Fibroblast of pulmonary artery (primary cell): ENCODE measurements around the gene CLSTN2.

Experiments
- DNase-seq: peaks from one replicate; pipeline ENCODE4 v3.0.0-alpha.2; 2010; ENCODE audit warnings: low read depth
- H3K4me3 ChIP-seq: replicated peaks from 2 replicates; pipeline ENCODE4 v1.5.1; 2011; ENCODE audit warnings: low read depth, mild to moderate bottlenecking, control low read depth, low read length, moderate library complexity
- CTCF ChIP-seq: IDR thresholded peaks from 2 replicates; pipeline ENCODE4 v1.5.1; 2011; ENCODE audit warnings: mild to moderate bottlenecking, control low read depth, low read length, inconsistent platforms; ENCODE audit errors: missing control alignments

Gene CLSTN2

DNA sequence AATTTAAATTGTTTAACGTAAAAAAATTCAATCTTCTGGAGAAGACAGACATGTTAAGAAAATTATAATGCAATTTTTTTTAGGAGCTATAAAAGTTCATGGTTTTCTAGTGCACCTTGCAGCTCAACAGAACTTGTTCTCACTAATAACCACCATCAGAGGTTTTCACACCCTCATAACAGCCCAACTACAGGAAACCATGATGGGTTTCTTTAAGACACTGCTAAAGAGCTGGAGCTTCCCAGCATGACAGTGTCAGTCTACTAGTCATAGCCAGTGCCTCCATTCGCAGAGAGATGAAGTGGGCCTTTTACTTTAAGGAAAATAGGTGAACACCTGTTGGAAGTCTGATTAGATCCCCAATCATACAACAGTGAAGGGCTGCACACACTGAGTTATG lies 518.8 kb downstream of the CLSTN2 start:
- TF ChIP-seq CTCF, result no peak
- H3K4me3 ChIP-seq, result no peak overlapping the region
- DNase-seq, result no peak

- TF ChIP-seq CTCF, result no peak
- H3K4me3 ChIP-seq, result no peak overlapping the region
- no peak for DNase-seq
Observed at GRCh38 chr3:140455521-140456214, 520.7 kb downstream of the CLSTN2 start.

DNA sequence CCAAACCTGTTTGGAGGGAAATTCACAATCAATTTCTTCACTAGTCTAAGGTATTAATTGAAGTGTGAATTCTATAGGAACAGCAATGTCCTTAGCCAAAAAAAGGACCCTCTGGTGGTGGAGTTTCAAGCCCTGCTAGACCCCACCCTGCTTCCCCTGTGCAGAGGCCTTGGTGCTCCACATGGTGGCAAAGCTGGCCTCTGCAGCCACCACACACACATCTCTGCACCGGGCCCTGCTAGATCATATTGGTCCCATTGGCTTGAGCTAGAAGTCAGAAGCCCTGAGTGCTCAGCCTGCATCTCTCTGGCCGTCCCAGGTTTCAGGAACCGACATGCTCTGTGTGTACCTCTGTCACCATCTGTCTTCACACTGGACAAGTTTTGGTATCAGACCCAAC lies 522.0 kb downstream of the CLSTN2 start:
- no peak for DNase-seq
- no peak overlapping the region for H3K4me3 ChIP-seq
- TF ChIP-seq CTCF, result no peak

DNA sequence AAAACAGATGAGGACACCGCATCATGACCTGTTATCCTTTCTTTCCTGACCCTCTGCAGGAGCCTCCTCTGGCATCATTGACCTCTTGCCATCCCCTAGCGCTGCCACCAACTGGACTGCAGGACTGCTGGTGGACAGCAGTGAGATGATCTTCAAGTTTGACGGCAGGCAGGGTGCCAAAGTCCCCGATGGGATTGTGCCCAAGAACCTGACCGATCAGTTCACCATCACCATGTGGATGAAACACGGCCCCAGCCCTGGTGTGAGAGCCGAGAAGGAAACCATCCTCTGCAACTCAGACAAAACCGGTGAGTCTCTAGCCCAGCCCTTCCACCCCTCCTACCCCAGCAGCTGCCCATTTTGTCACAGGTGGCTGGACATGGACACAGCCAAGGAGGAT lies 524.5 kb downstream of the CLSTN2 start:
- DNase-seq, result no peak
- no peak overlapping the region for H3K4me3 ChIP-seq
- TF ChIP-seq CTCF, result no peak

DNA sequence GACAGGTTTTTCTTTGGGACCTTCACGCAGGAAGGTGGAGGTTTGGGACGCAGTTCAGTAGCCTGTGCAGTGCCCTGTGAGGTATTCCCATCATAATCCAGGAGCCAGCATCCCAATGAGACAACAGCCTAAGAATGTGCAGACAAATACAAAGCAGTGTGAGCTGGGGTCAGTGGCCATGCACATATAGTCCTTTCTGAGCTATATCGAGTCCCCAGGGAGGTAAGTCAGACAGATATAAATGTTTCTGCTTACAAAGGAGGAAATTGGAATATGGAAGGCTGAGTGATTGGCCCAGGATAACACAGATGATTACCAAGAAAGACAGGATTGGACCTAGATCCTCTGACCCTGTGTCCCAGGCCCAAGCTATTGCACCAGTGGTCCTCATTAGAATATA lies 526.3 kb downstream of the CLSTN2 start:
- H3K4me3 ChIP-seq, result no peak overlapping the region
- no peak for DNase-seq
- no peak for TF ChIP-seq CTCF

DNA sequence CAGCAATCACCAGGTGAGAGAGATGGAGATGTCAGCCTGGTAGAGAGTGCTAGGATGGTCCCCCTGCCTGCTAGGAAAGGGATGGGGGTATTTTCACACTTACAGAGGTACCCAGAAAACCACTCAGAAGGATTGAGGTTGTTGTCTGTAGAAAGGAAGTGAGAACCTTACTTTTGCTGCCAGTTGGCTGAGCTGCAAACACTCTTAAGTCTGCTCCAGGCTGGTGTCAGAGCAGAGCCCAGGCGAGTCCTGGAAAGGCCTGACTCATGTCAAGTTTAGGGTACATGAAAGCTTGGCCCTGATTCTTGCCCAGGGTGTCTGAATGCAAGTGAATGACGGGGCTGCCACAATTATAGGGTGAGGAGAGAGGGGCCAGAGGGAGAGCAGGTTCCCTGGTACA lies 528.4 kb downstream of the CLSTN2 start:
- TF ChIP-seq CTCF, result no peak
- no peak overlapping the region for H3K4me3 ChIP-seq
- DNase-seq, result no peak

GRCh38 chr3:140465988-140466387 lies 531.0 kb downstream of the CLSTN2 start:
- H3K4me3 ChIP-seq, result no peak overlapping the region
- no peak for TF ChIP-seq CTCF
- no peak for DNase-seq
